OCI-LY7 (cell line): ENCODE data around the gene GDF2.

ENCODE experiments used
- CTCF ChIP-seq: fragments of 200-600 bp; sonication (generic); conservative IDR thresholded peaks from 2 replicates; pipeline ENCODE4 v1.5.1; 2014; ENCODE audit warnings: mild to moderate bottlenecking, antibody characterized with exemption, low read length, moderate library complexity, mixed read lengths
- EZH2phosphoT487 ChIP-seq: fragments of 200-600 bp; sonication (generic); IDR thresholded peaks from 2 replicates; pipeline ENCODE4 v1.6.1; 2018; ENCODE audit warnings: low read depth, borderline replicate concordance, mild to moderate bottlenecking, mixed run types, antibody characterized with exemption, low read length, moderate library complexity, mixed read lengths

- no peak for TF ChIP-seq CTCF
- no peak for TF ChIP-seq EZH2phosphoT487
Observed at GRCh38 chr10:47287365-47287802, 34.9 kb upstream of the GDF2 start.
